Stimulated activated CD4-positive, alpha-beta T cell treated with anti-CD3 and anti-CD28 coated beads, TNF-alpha, amount 100 ng/mL, for 4 hours (primary cell): ENCODE results near the gene CROCC2.

Source experiments
- DNase-seq, 3 experiments: peaks; one replicate each; pipeline ENCODE4 v3.0.0-alpha.2; 2020; ENCODE audit warnings: low read depth in 3 of 3

The CROCC2 gene

DNA sequence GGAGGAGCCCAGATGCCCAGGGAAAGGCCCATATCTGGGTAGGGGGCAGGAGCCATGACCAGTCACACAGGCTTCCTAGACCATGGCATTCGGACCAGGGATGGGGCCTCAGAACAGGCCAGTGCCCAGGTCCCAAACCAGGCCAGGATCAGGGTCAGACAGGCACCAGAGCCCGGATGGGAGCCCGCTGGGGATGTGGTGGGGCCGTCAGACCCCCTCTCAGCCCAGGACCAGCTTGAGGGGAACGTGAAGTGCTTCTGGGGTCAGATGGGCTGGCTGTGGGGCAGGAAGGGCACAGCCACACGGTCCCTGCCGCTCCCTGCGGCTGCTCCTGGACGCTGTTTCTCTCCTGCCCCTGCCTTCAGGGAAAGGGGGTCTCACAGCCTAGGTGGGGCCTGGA, 131.4 kb downstream of the CROCC2 start:
- DNase-seq, result no peak

GRCh38 chr2:241038374-241039180, 132.4 kb downstream of the CROCC2 start:
- no peak for DNase-seq

DNA sequence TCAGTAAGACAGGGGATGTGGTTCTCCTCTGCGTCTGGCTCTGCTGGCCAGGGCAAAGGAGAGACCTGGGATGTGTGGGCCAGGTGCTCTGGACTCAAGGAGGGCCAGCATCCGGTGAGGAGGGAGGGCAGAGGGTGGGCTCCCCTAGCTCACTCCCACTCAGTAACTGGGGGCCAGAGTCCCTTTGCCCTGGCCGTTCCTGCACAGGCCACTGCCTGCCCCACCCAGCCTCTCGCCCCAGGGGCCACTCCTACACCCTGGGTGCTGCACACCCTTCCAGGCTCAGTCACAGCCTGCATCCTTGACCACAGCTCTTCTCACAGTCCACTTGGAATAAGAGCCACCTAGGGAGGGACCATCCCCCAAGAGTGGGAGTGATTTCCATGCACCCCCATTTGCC, 133.3 kb downstream of the CROCC2 start:
- DNase-seq, result no peak

DNA sequence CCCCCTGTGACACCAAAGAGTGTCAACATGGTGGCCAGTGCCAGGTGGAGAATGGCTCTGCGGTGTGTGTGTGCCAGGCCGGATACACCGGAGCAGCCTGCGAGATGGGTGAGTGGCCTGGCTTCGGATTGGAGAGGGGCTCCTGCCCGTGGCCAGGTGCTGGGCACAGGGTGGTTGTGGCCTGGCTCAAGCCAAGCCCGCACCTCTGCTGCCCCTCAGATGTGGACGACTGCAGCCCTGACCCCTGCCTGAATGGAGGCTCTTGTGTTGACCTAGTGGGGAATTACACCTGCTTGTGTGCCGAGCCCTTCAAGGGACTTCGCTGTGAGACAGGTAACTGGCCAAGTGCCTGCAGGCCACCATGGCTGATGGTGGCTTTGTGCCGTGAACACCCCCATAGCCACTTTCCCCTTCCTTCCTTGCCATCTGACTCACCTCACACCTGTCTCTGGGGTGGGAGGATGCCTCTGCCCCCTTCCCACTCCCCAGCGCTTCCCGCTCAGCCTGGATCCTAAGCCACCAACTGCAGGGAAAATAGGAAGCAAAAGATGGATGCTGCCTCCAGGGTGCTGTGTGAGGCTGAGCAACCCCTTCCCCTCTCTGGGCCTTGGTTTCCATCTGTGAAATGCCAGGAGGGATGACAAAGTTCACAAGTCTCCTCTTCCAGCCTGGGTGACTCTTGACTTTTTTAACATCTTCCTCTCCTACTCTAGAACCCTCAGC, 134.1 kb downstream of the CROCC2 start:
- DNase-seq, result no peak

DNA sequence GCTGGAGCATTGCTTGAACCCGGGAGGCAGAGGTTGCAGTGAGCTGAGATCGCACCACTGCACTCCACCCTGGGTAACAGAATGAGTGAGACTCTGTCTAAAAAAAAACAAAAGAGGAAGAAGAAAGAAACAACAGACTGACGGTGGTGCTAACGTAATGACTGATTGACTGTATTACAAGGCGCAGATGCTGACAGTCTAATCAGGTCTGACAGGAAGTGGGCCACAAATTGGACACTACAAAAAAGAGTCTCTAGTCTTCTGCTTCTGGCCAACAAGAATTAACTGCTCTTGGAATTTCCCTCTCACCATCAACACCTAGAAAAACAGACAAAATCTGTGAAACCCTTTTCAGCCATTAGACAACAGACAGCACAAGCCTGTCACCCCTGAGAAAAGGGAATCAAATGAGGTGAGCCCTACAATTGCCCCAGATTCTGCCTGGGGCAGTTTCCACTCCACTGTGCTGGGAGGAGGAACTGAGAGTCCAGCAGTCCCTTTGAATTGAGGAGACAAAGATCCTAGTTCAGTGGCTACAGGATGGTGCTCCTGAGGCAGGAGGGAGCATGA, 135.5 kb downstream of the CROCC2 start:
- no peak for DNase-seq
